Measurements from ENCODE around the gene HS3ST3B1. TPM values are rescaled to one million over a fixed set of nuclear protein-coding genes. Genes with fewer than 3 reads are reported as not detected.

HS3ST3B1 gene
- total RNA-seq, 1 experiment from 2014 or later = 2.4 TPM

- Histone ChIP-seq H3K9ac (ENCODE audit: low read length) (no peak overlapping the region), H3K36me3 (ENCODE audit: control insufficient read depth in 1 of 2, insufficient read depth in 2 of 2, low read length in 2 of 2) (no peaks in the 10 kb centered on the region), H2AFZ (ENCODE audit: low read depth, low read length, poor library complexity, severe bottlenecking) (no peak overlapping the region), H3K27me3 (ENCODE audit: insufficient read depth, low read length) (peaks cover 10% of the 10 kb centered on the region; the same call in 1 of the 2 replicates), H3K79me2 (ENCODE audit: insufficient read depth, low read length) (no peaks in the 10 kb centered on the region), H3K27ac (ENCODE audit: low read depth, low read length) (no peak overlapping the region), H3K4me2 (ENCODE audit: low read length) (no peak overlapping the region), H3K9me3 (ENCODE audit: control insufficient read depth in 1 of 2, insufficient read depth in 1 of 2, low read depth in 1 of 2, low read length in 2 of 2) (no peaks in the 10 kb centered on the region), H3K4me3 (replicated peaks in 1 of 2; ENCODE audit: low read depth in 1 of 2, low read length in 2 of 2) (no peak overlapping the region), H3K4me1 (ENCODE audit: control insufficient read depth in 1 of 2, insufficient read depth in 2 of 2, low read length in 2 of 2) (peaks cover 2 to 11% of the 10 kb centered on the region in 2 experiments; a peak in 2 of 4 replicates), H3K9me2 (ENCODE audit: insufficient read depth) (no peaks in the 10 kb centered on the region), H4K20me1 (ENCODE audit: insufficient read depth) (no peaks in the 10 kb centered on the region)
- ChIA-PET POLR2A (no interaction called here), RAD21 (ENCODE audit: low non-redundant PET in 1 of 2, low total read pairs in 2 of 2, uncharacterized antibody in 2 of 2, unreplicated experiment in 2 of 2) (no interaction called here), CTCF (no interaction called here)
- DNase-seq (ENCODE audit: low read depth, low spot score) = no peak
- ATAC-seq = no peak
- no TSS peak for BruUV-seq (replicated peaks)
- intact Hi-C loops (cut with micrococcal nuclease) = no loop called here
- no peak for TF ChIP-seq CBX3 (IDR thresholded peaks at IDR 0.05; ENCODE audit: low read depth)
- TF ChIP-seq POLR2AphosphoS5 (IDR thresholded peaks at IDR 0.05; ENCODE audit: low read depth, low read length) = no peak
- no peak for TF ChIP-seq SIN3A (IDR thresholded peaks at IDR 0.05; ENCODE audit: low read depth)
- no peak for TF ChIP-seq YY1 (IDR thresholded peaks at IDR 0.05; ENCODE audit: extremely low read depth, insufficient replicate concordance, low read depth, low read length)
- no peak for TF ChIP-seq FOSL1 (IDR thresholded peaks at IDR 0.05; ENCODE audit: low read depth)
- no peak for TF ChIP-seq ZFX (IDR thresholded peaks at IDR 0.05)
- no peak for TF ChIP-seq CTCF (IDR thresholded peaks at IDR 0.05 in 2 of 3, conservative IDR thresholded peaks at IDR 0.05 in 1 of 3; ENCODE audit: borderline replicate concordance in 1 of 3, insufficient read depth in 1 of 3, low read depth in 2 of 3, low read length in 2 of 3)
- no peak for TF ChIP-seq ATF3 (IDR thresholded peaks at IDR 0.05)
- TF ChIP-seq ZBTB33 (IDR thresholded peaks at IDR 0.05; ENCODE audit: extremely low read depth, insufficient replicate concordance, low read length) = no peak
- TF ChIP-seq ZNF274 (IDR thresholded peaks at IDR 0.05; ENCODE audit: low read depth, low read length) = no peak
- no peak for TF ChIP-seq EZH2 (IDR thresholded peaks at IDR 0.05)
- no peak for TF ChIP-seq ELF1 (IDR thresholded peaks at IDR 0.05; ENCODE audit: borderline replicate concordance, low read depth)
- no peak for TF ChIP-seq JUND (IDR thresholded peaks at IDR 0.05)
- TF ChIP-seq RAD21 (IDR thresholded peaks at IDR 0.05; ENCODE audit: low read depth) = no peak
- TF ChIP-seq CEBPB (IDR thresholded peaks at IDR 0.05; ENCODE audit: low read depth) = no peak
- no peak for TF ChIP-seq TCF7L2 (IDR thresholded peaks at IDR 0.05; ENCODE audit: borderline replicate concordance, extremely low read depth, insufficient read depth, insufficient read length)
- no peak for TF ChIP-seq EZH2phosphoT487 (IDR thresholded peaks at IDR 0.05; ENCODE audit: borderline replicate concordance)
- TF ChIP-seq MAX (IDR thresholded peaks at IDR 0.05) = no peak
Measured at GRCh38 chr17:14296166-14296910, 4.5 kb upstream of the HS3ST3B1 start.
